GM18907 (cell line): ENCODE data around the gene PHRF1.

ENCODE experiments used
- ATAC-seq: cut with Tn5 transposase; IDR thresholded peaks from one replicate; pipeline ENCODE4 v1.9.1; 2021; ENCODE audit warnings: mild to moderate bottlenecking, moderate library complexity; ENCODE audit not compliant: unreplicated experiment

PHRF1 gene

GRCh38 chr11:556662-557256 is 19.5 kb upstream of the PHRF1 start:
- no peak for ATAC-seq

DNA sequence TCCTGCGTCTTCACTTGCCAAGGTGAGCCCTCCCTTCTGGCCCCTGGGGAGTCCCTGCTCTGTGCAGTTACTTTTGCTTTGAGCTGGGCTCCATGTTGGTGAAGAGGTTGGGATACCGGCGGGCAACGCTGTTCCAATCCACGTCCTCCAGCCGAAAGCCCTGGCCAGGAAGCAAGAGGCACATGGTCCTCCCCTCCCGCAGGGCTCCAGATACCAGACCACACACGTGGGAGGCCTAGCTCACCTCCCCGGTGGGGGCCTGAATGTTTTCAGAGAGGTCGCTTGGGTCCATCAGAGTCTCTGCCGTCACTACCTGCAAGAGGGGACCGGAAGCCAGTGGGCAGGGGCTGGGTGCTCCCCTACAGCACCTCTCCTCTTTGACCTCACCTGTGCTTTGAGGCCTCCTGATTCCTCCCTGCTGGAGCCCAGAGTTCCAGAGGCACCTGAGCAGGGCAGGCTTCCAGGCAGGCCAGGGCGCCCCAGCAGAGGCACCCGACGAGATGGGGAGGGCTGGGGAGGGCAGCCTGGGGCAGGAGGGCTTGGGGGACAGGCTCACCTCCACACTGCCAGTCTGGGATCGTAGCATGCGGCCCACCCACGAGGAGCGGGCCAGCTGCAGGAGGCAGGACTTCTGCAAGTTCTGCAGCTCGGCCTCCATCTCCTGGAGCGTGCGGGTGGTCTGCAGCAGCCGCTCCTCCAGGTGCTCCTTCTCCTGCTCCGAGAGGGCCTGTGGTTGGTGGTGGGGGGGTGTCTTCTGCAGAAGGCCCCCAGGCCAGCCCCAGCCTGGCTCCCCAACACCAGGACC is 18.7 kb upstream of the PHRF1 start:
- no peak for ATAC-seq

GRCh38 chr11:558503-558902 is 17.8 kb upstream of the PHRF1 start:
- ATAC-seq = no peak

DNA sequence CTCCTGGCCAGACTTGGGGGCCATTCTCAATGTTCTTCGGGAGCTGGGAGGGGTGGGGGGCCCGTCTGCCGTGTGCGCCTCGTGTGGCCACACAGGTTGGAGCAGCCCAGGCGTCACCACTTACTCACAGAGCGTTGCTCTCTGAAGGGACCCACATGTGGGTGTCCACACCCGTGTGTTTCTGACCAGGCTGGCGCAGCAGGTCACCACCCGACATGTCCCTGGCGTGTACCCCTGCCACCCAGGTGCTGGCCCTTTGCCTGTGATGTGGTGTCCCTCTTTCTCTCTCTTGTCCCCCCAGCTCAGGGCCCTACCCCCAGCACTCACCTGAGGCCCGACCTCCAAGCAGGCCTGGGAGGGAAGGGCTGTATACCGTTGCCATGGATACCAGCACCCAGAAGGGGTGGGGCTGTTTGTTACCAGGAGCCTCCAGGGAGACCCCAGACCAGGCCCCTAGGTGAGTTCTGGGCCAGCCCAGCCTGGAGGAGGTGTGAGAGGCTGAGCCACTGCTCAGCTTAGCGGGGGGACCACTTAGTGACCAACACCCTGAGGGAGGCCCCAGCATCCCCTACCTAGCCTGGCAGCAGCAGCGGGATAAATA is 17.1 kb upstream of the PHRF1 start:
- no peak for ATAC-seq

DNA sequence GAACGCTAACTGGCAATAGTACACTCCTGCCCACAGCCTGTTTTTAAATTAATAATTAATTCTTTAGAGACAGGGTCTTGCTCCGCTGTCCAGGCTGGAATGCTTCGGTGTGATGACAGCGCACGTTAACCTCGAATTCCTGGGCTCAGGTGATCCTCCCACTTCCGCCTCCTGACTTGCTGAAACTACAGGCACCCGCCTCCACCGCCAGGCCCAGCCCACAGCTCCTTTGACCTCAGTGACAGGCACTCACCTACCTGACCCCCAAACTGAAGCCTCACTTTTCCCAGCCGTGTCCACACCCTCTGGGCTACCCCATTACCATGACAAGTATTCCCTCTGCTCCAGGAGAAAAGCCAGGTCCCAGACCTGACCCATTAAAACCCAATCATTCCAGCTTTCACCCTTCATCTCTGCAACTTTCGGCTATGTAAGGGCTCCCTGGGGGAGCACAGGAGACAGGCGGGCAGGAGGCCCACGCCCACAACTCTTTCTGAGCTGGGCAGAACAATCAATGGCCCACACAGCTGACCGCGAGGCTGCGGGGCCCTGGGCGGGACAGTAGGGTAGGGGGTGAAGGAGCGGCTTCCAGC is 16.5 kb upstream of the PHRF1 start:
- no peak for ATAC-seq

DNA sequence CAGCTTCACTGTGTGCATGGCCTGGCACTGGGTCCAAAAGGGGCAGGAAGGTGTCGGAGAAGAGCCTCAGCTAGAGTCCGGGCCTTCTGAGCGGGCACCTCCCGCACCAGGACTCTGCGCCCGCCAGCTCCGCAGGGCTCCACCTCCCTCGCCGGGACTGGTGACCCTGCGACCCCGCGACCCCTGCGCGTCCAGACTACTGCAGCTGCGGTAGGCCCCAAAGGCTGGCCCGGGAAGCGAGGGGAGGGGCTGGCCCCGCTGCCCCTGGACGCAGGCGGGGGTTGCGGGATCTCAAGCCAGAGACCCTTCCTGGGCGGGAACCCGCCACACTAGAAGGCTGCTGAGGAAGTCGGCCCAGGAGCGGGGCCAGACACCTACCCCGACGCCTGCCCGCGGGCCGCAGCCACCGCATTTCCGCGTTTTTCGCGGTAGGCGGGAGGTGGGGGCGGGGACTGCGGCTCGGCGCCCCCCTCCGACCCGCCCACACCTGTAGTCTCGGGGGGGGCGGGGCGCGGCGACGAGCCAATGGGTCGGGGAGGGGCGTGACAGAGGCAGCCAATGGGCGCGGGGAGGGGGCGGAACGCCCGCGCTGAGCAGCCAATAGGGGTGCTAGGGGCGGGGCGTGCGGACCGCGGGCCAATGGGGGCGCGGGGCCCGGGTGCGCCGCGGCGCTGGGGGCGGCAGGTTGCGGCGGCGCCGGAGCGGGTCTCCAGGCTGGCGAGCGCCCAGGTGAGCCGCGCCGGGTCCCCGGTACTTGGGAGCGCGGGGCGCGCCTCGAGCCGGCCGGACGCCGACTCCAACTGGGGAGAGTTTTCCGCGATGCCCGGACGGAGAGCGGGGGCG is 15.7 kb upstream of the PHRF1 start, which contains the start of the genes LMNTD2 and RASSF7:
Gene LMNTD2 (minus strand): TSS at position 434 of the 843 bp plus-strand sequence. CDS start 22 bp downstream, at position 412.
Gene RASSF7 (plus strand): TSS at position 666 of the 843 bp plus-strand sequence. CDS start 799 bp downstream, outside the sequence.
- peak; percentile 59 for ATAC-seq

DNA sequence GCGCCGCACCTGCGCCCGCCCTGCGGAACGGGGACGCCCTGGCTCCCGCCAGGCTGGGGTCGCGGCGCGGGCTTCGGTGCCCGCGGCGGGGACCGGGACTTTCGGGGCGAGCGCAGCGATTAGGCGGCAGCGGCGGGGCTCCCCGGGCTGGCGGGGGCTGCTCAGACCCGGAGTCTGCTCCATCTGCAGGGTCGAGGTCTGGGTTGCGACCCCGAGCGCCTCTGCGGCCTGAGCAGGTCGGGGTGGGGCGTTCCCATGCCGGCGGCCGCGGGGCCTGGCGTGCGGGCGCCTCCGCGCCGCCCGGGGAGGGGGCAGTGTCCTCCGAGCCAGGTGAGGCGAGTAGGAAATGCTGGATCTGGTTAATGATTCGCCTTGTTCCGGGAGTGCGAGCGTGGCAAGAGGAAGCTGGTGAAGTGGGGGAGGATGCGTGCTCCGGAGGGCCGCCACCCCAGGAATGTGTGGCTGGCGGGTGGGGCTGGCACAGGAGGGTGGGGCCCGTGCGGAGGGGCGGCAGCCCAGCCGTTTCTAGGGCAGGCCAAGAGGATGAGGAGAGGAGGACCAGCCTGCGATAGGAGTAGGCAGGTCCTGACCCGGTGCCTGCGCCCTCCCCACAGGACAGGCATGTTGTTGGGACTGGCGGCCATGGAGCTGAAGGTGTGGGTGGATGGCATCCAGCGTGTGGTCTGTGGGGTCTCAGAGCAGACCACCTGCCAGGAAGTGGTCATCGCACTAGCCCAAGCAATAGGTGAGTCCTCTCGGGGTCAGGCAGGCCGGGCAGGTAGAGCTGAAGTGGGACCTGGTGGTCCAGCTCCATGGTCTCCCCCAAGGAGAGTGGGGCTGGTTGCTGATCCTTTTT is 14.9 kb upstream of the PHRF1 start:
- peak; percentile 26 for ATAC-seq

DNA sequence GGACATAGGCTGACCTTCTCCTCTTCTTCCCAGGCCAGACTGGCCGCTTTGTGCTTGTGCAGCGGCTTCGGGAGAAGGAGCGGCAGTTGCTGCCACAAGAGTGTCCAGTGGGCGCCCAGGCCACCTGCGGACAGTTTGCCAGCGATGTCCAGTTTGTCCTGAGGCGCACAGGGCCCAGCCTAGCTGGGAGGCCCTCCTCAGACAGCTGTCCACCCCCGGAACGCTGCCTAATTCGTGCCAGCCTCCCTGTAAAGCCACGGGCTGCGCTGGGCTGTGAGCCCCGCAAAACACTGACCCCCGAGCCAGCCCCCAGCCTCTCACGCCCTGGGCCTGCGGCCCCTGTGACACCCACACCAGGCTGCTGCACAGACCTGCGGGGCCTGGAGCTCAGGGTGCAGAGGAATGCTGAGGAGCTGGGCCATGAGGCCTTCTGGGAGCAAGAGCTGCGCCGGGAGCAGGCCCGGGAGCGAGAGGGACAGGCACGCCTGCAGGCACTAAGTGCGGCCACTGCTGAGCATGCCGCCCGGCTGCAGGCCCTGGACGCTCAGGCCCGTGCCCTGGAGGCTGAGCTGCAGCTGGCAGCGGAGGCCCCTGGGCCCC is 14.1 kb upstream of the PHRF1 start:
- no peak for ATAC-seq

GRCh38 chr11:563066-563811 is 13.0 kb upstream of the PHRF1 start:
- ATAC-seq = no peak

- ATAC-seq = no peak
Measured at GRCh38 chr11:563812-564578, 12.3 kb upstream of the PHRF1 start.

GRCh38 chr11:565921-566509 is 10.3 kb upstream of the PHRF1 start:
- no peak for ATAC-seq

DNA sequence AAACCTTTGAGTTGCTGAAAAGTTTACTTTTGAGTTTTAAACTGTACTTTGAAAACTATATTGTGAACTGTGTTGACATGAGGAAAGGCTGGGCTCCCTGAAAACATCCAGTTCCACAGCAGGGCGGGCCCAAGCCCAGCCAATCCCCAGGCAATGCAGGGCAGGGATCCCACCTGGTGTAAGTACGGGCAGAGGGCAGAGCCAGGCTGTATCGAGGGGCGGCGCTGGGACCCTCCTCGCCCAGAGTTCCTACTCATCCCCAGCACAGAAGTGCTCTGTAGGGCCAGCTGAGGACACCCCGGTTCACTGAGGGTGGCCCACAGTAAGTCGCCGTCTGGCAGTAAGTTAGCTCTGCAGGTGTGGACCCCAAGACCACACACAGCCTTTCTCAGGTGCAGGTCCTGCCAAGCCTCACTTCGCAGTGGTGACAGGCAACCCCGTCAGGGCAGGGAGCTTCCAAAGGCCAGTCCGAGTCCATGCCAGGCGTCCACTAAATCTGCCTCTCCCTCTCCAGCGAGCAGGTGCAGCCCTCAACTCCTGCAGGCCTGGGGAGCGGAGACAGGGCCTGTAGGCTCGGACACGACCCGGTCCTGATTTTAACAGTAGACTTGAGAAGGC is 9.2 kb upstream of the PHRF1 start:
- no peak for ATAC-seq

DNA sequence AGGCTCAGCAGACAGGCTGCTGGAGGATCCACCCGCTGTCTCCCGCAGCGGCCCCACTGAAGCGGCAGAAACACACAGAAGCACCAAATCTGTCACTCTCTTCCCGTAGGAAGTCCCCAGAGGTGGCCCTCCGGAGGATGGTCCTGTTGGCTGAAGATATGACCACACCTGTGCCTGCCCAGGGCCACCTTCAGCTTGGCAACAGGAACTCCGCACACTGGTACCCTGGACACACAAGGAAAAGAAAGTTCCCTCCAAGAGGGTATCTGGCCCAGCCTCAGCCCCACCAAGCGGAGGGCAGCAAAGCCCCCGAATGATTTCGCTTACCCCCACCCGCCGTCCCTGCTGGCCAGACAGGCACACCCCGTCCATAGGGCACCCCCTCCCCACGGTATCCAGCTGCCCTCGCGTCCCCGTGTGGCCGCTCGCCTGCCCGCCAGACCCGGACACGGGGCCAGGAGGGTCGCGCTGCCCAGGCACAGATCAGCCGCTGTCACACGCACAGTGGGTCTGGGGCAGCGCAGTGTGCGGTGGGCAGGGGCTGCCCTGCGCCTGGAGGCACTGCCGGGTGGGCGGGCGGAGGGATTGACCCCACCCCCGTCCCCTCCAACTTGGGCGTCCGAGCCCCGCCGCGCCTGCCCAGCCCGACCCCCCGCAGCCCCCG is 8.5 kb upstream of the PHRF1 start:
- ATAC-seq = peak; percentile 3

GRCh38 chr11:568306-569157 is 7.7 kb upstream of the PHRF1 start:
- ATAC-seq = peak; percentile 82

- no peak for ATAC-seq
Measured at GRCh38 chr11:569158-569885, 6.9 kb upstream of the PHRF1 start.
